Suppressor macrophage (primary cell): ENCODE results near the gene LRRC4.

Experiments
- DNase-seq, 4 experiments: peaks; one replicate each; pipeline ENCODE4 v3.0.0-alpha.2; 2020 to 2022

Gene LRRC4

GRCh38 chr7:128004623-128005022 lies 26.6 kb downstream of the LRRC4 start:
- DNase-seq: no peak

GRCh38 chr7:128003787-128004186 lies 27.4 kb downstream of the LRRC4 start:
- DNase-seq: peak; percentile 40 to 79 (median 72)

- DNase-seq: peak; percentile 21 to 64 (median 40)
Observed at GRCh38 chr7:128003167-128003566, 28.1 kb downstream of the LRRC4 start.

GRCh38 chr7:128000854-128001265 lies 30.4 kb downstream of the LRRC4 start:
- DNase-seq: no peak

- peak; percentile 31 to 69 (median 52) for DNase-seq
Observed at GRCh38 chr7:128000048-128000447, 31.2 kb downstream of the LRRC4 start.

GRCh38 chr7:127998671-127999070 lies 32.6 kb downstream of the LRRC4 start:
- DNase-seq: peak; percentile 28 to 55 (median 52)

- no peak for DNase-seq
Observed at GRCh38 chr7:127997226-127997922, 33.9 kb downstream of the LRRC4 start.

- DNase-seq: no peak
Observed at GRCh38 chr7:127996253-127997071, 34.8 kb downstream of the LRRC4 start.

- no peak for DNase-seq
Observed at GRCh38 chr7:127995881-127996215, 35.4 kb downstream of the LRRC4 start.

- no peak for DNase-seq
Observed at GRCh38 chr7:127995156-127995880, 35.9 kb downstream of the LRRC4 start.

GRCh38 chr7:127993987-127994386 lies 37.2 kb downstream of the LRRC4 start:
- no peak for DNase-seq

- no peak for DNase-seq
Observed at GRCh38 chr7:127993317-127993716, 37.9 kb downstream of the LRRC4 start.

GRCh38 chr7:127988751-127989150 lies 42.5 kb downstream of the LRRC4 start:
- DNase-seq: no peak

- DNase-seq: no peak
Observed at GRCh38 chr7:127986581-127987521, 44.4 kb downstream of the LRRC4 start.

GRCh38 chr7:127983804-127984332 lies 47.4 kb downstream of the LRRC4 start:
- DNase-seq: no peak

GRCh38 chr7:127981965-127982364 lies 49.3 kb downstream of the LRRC4 start:
- DNase-seq: no peak

- DNase-seq: no peak
Observed at GRCh38 chr7:127980901-127981300, 50.3 kb downstream of the LRRC4 start.

GRCh38 chr7:127979728-127980126 lies 51.5 kb downstream of the LRRC4 start:
- no peak for DNase-seq

- no peak for DNase-seq
Observed at GRCh38 chr7:127979113-127979727, 52.0 kb downstream of the LRRC4 start.

GRCh38 chr7:127978421-127978820 lies 52.8 kb downstream of the LRRC4 start:
- DNase-seq: no peak
